Mucosa of rectum (tissue), 2 donors: Measurements from ENCODE around the gene ERLIN1.
"Not testable (repeated sequence)": the region's sequence is repeated elsewhere in the genome, so short reads cannot be mapped to it uniquely, and the experiment has no call there.

ENCODE experiments used
- H3K27ac ChIP-seq, 2 donors: one replicate each; pipeline ENCODE4 v1.7.0; 2013; ENCODE audit warnings: inconsistent platforms in 2 of 2, low read depth in 2 of 2, low read length in 2 of 2
- H3K27me3 ChIP-seq, 2 donors: one replicate each; pipeline ENCODE4 v1.7.0; 2013; ENCODE audit warnings: low read length in 2 of 2; ENCODE audit not compliant: control insufficient read depth in 2 of 2, insufficient read depth in 2 of 2
- H3K36me3 ChIP-seq, 2 donors: one replicate each; pipeline ENCODE4 v1.7.0; 2013; ENCODE audit warnings: low read length in 2 of 2; ENCODE audit not compliant: control insufficient read depth in 2 of 2, insufficient read depth in 2 of 2
- H3K4me1 ChIP-seq, 2 donors: one replicate each; pipeline ENCODE4 v1.7.0; 2013; ENCODE audit warnings: low read length in 2 of 2, mild to moderate bottlenecking in 1 of 2; ENCODE audit not compliant: control insufficient read depth in 2 of 2, insufficient read depth in 2 of 2
- H3K4me3 ChIP-seq, 2 donors: one replicate each; pipeline ENCODE4 v1.7.0; 2013; ENCODE audit warnings: low read length in 2 of 2
- H3K9ac ChIP-seq, 2 donors: one replicate each; pipeline ENCODE4 v1.7.0; 2013; ENCODE audit warnings: low read length in 2 of 2, low read depth in 1 of 2, mild to moderate bottlenecking in 1 of 2
- H3K9me3 ChIP-seq, 2 donors: one replicate each; pipeline ENCODE4 v1.7.0; 2013; ENCODE audit warnings: low read length in 2 of 2; ENCODE audit not compliant: control insufficient read depth in 2 of 2
- donor health status: healthy.
- donor health status: Normal muscosa, but diverticular disease.

Gene ERLIN1

DNA sequence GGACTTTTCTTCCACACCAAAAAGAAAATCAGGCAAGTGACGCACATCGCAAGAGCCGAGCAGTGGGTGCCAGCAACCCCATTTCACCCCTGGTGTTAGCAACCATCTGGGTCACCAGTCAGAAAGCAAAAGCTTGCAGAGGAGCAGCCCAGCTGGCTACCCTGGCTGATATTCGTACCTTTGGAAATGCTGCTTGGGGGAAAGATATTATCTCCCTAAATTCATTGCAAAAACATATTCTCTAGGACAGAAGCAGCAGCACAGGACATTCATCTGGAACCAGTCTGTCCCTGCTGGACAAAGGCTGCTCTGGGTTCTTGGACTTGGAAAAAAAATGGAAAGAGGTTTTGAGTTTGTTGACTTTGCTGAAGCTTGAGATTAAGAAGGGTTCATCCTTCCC, 45.8 kb downstream of the ERLIN1 start:
- Histone ChIP-seq H3K9ac (no peak overlapping the region), H3K36me3 (no peaks in the 10 kb centered on the region), H3K9me3 (peaks cover 0 to under 1% of the 10 kb centered on the region in 2 donors), H3K4me3 (no peak overlapping the region), H3K27me3 (peaks cover 0 to 5% of the 10 kb centered on the region in 2 donors), H3K27ac (no peak overlapping the region), H3K4me1 (no peaks in the 10 kb centered on the region)

DNA sequence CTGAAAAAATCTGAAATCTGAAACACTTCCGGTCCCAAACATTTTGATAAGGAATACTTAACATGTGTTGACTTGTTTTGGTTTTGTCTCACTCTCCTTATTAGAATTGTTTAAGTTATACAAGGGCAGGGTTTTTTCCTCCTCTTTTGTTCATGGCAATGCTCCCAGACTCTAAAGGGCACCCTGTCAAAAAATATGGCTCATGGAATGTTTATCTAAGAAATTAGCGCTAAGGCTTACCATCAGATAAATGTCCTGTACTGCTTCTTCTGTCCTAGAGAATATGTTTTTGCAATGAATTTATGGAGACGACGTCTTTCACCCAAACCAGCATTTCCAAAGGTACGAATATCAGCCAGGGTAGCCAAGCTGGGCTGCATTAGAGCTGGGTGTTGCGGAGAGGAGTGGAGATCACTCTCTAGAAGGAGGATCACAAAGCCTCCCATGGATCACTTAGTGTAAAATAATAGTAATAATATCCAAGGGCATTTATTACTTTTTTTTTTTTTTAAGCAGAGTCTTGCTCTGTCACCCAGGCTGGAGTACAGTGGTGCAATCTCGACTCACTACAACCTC, 46.8 kb downstream of the ERLIN1 start:
- Histone ChIP-seq H3K9ac (no peak overlapping the region), H3K4me1 (no peaks in the 10 kb centered on the region), H3K27me3 (peaks cover 0 to 5% of the 10 kb centered on the region in 2 donors), H3K27ac (no peak overlapping the region), H3K36me3 (no peaks in the 10 kb centered on the region), H3K9me3 (peaks cover 0 to 2% of the 10 kb centered on the region in 2 donors), H3K4me3 (no peak overlapping the region)

DNA sequence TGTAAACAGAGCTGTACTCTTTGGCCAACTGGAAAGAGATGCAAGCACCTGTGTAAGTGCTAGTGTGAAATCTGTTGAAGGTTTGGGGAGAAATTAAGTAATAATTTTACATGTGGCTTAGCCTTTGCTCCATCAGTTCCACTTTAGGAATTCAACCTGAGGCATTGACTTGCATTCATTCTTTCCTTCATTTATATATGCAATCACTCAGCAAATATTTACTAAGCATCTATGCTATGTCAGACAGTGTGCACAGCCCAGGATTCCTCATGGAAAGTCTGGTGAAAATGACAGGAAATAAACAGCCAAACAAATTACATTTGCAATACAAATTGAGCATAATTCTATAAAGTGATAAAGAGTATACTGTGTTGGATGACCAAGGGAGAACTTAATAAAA, 50.3 kb downstream of the ERLIN1 start:
- Histone ChIP-seq H3K9ac (no peak overlapping the region), H3K27me3 (peaks cover 4 to 5% of the 10 kb centered on the region in 2 donors), H3K27ac (no peak overlapping the region), H3K36me3 (no peaks in the 10 kb centered on the region), H3K4me3 (no peak overlapping the region), H3K4me1 (no peaks in the 10 kb centered on the region), H3K9me3 (peaks cover 0 to 2% of the 10 kb centered on the region in 2 donors)

DNA sequence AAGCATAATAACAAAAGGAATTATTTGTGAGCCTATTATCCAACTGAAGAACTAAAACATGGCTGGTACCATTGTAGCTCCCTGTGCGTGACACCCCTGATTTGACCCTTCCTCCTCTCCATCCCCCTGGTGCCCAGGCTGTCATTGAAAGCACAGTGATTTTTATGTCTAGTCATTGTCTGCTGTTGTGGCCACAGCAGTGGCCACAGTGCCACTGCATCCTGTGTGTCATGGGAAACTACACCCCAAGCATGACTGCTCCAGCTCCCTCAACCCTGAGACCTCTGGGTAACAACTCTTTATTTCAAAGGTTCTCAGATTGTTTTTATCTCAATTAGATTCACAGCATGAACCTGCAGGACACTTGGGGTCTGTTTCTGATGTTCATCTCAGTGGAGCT, 52.0 kb downstream of the ERLIN1 start:
- Histone ChIP-seq H3K9me3 (peaks cover 0 to 2% of the 10 kb centered on the region in 2 donors), H3K36me3 (no peaks in the 10 kb centered on the region), H3K27me3 (peaks cover 0 to 4% of the 10 kb centered on the region in 2 donors), H3K4me1 (no peaks in the 10 kb centered on the region), H3K4me3 (no peak overlapping the region), H3K27ac (no peak overlapping the region), H3K9ac (no peak overlapping the region)

DNA sequence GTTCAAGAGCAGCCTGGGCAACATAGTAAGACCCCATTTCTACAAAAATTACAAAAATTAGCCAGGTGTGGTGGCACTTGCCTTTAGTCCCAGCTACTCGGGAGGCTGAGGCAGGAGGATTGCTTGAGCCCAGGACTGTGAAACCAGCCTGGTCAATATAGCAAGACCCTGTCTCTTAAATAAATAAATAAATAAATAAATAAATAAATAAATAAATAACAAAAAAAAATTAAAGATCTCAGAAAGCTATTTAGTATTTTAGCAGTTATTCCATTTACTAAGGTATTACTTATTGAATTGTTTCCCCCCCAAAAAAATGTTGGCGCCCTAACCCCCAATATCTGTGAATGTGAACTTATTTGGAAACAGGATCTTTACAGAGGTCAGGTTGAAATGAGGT, 53.4 kb downstream of the ERLIN1 start:
- Histone ChIP-seq H3K4me3 (no peak overlapping the region), H3K27ac (no peak overlapping the region), H3K27me3 (peaks cover 0 to 4% of the 10 kb centered on the region in 2 donors), H3K9ac (no peak overlapping the region), H3K4me1 (no peaks in the 10 kb centered on the region), H3K36me3 (no peaks in the 10 kb centered on the region), H3K9me3 (peaks cover 0 to 2% of the 10 kb centered on the region in 2 donors)

DNA sequence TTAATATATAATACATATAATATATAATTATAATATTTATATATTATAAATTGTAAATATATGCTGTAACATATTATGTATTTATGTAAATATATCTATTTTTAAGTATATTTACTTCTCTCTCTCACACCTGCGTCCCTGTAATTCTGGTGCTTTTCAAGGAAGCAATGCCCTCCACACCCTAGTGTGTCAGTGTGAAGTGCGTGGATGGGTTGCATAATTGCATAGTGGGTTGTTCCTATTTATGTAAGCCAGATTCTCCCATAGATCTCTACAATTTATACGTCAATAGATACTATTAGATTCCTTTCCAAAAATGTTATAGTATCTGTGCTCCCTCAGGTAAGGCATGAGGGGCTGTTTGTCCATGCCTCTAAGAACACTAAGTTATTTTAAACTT, 54.3 kb downstream of the ERLIN1 start:
- Histone ChIP-seq H3K4me3 (no peak overlapping the region), H3K36me3 (no peaks in the 10 kb centered on the region), H3K9ac (no peak overlapping the region), H3K27me3 (peaks cover 0 to 4% of the 10 kb centered on the region in 2 donors), H3K9me3 (peaks cover 0 to 2% of the 10 kb centered on the region in 2 donors), H3K4me1 (no peaks in the 10 kb centered on the region), H3K27ac (no peak overlapping the region)

DNA sequence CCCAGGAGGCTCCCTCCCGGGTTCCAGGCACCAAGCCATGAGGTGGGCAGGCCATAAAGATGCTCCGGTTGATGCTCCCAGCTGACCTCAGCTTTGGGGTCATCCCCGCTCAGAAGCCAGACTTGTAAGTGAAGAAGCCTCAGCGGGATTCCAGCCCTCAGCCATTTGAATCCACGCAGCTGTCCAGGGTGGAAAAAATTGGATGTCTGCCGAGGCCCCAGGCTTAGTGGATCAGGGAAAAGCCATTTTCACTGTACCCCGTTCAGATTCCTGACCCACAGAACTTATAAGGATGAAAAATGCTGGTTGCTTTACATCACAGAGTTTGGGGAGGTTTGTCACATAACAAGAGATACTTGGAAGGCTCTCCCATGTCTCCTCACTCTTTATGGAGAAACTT, 55.0 kb downstream of the ERLIN1 start:
- no peaks in the 10 kb centered on the region for H3K4me1 ChIP-seq
- no peak overlapping the region for H3K4me3 ChIP-seq
- H3K36me3 ChIP-seq, result no peaks in the 10 kb centered on the region
- peaks cover 0 to 4% of the 10 kb centered on the region in 2 donors for H3K27me3 ChIP-seq
- peaks cover 0 to 2% of the 10 kb centered on the region in 2 donors for H3K9me3 ChIP-seq
- no peak overlapping the region for H3K9ac ChIP-seq
- no peak overlapping the region for H3K27ac ChIP-seq

DNA sequence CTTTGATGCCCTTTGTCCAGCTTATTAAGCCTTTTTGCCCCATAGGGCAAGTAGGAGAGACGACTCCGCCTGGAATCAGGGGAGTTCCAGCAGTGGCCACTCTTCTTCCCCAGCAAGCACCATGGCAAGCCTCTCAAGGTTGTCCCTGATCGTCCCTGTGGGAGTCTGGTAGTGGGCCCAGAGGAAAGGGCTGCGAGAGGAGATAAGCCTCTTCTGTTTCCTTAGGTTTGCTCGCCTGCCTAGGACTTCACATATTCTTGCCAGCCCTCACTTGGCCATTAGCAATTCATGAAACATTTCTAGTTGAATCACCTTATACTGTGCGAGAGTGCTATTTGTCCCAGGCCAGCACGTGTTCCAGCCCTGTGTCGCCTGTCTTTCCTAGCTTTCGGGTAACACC, 56.4 kb downstream of the ERLIN1 start:
- Histone ChIP-seq H3K9ac (no peak overlapping the region), H3K4me1 (no peaks in the 10 kb centered on the region), H3K36me3 (no peaks in the 10 kb centered on the region), H3K4me3 (no peak overlapping the region), H3K27ac (no peak overlapping the region), H3K9me3 (no peaks in the 10 kb centered on the region), H3K27me3 (peaks cover 0 to 4% of the 10 kb centered on the region in 2 donors)

DNA sequence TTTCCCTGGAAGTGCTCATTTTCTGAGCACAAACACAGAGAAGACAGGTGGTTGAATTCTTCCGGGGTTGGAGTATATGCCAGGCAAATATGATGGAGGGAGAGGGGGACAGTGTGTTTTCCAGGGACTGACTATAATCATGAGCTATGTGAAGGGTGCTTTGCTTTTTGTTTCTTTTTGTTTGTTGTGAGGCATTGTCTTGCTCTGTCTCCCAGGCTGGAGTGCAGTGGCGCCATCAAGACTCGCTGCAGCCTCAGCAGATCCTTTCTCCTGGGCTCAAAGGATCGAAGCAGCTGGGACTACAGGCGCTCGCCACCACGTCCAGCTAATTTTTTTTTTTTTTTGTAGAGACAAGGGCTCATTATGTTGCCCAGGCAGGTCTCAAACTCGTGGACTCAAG, 56.9 kb downstream of the ERLIN1 start:
- Histone ChIP-seq H3K9me3 (no peaks in the 10 kb centered on the region), H3K27me3 (peaks cover 0 to 4% of the 10 kb centered on the region in 2 donors), H3K27ac (no peak overlapping the region), H3K9ac (no peak overlapping the region), H3K36me3 (no peaks in the 10 kb centered on the region), H3K4me3 (no peak overlapping the region), H3K4me1 (no peaks in the 10 kb centered on the region)

DNA sequence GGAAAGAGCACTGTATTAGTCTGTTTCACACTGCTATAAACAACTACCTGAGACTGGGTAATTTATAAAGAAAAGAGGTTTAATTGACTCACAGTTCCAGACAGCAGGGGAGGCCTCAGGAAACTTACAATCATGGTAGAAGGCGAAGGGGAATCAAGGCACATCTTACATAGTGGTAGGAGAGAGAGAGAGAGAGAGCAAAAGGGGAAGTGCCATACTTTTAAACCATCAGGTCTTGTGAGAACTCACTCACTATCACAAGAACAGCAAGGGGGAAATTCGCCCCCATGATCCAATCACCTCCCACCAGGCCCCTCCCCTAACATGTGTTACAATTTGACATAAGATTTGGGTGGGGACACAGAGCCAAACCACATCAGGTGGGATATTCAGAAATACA, 60.5 kb downstream of the ERLIN1 start:
- not testable (repeated sequence) for H3K4me1 ChIP-seq, H3K9me3 ChIP-seq, H3K36me3 ChIP-seq, H3K27me3 ChIP-seq, H3K4me3 ChIP-seq, H3K9ac ChIP-seq, H3K27ac ChIP-seq

DNA sequence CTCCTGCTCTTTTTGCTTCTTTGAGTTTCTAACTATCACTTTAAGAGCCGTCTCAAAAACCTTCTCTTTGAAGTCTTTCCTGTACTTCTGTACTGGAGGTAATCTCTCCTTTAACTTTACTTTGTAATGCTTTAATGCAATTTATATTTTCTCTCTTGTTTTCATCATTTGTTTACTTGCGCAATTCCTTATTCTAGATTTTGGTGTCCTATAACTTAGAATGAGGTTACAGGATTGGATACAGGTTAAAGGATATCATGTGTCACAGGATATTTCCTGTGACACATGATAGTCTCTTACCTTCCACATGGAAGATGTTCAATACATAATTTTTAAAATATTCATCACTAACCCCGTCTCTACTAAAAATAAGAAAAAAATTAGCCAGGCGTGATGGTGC, 61.7 kb downstream of the ERLIN1 start:
- Histone ChIP-seq H3K4me1 (no peaks in the 10 kb centered on the region), H3K9ac (no peak overlapping the region), H3K27me3 (no peaks in the 10 kb centered on the region), H3K27ac (no peak overlapping the region), H3K9me3 (no peaks in the 10 kb centered on the region), H3K4me3 (no peak overlapping the region), H3K36me3 (no peaks in the 10 kb centered on the region)
